GM21825 (cell line): ENCODE measurements around the gene LKAAEAR1.

Source experiments
- ATAC-seq: cut with Tn5 transposase; IDR thresholded peaks from one replicate; pipeline ENCODE4 v1.9.1; 2021; ENCODE audit warnings: mild to moderate bottlenecking, moderate library complexity; ENCODE audit not compliant: unreplicated experiment

The LKAAEAR1 gene

GRCh38 chr20:64111841-64112641 lies 27.8 kb upstream of the LKAAEAR1 start:
- ATAC-seq = no peak

DNA sequence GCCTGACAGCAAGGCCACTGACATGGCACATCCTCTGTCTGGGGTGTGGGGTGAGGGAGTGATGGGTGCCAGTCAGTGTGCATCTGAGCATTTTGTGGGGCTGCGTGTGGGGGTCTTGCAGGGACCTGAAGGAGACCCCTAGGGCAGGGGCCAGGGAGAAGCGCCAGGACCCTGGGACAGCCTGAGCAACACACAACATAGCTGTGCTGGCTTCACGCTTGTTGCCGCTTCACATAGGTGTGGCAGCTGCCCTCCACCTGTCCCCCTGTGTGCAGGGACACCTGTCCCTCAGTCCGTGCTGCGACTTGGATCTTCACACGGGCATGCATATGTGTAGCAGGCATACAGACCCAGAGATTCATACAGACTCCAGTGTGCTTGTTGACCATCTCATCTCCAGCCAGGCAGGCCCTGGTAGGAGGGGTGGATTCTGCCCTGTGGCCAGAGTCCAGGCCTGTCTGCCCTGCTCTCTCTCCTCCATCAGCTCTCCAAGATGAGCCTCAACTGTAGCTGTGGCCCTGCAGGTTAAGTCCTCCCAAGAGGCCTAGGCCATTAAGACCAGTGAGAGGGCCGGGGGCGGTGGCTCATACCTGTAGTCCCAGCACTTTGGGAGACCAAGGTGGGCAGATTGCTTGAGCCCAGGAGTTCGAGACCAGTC lies 26.3 kb upstream of the LKAAEAR1 start:
- ATAC-seq = no peak

- ATAC-seq = no peak
Observed at GRCh38 chr20:64109831-64110391, 25.7 kb upstream of the LKAAEAR1 start.

GRCh38 chr20:64108731-64109681 lies 24.8 kb upstream of the LKAAEAR1 start:
- no peak for ATAC-seq

GRCh38 chr20:64107736-64108457 lies 23.7 kb upstream of the LKAAEAR1 start:
- no peak for ATAC-seq

DNA sequence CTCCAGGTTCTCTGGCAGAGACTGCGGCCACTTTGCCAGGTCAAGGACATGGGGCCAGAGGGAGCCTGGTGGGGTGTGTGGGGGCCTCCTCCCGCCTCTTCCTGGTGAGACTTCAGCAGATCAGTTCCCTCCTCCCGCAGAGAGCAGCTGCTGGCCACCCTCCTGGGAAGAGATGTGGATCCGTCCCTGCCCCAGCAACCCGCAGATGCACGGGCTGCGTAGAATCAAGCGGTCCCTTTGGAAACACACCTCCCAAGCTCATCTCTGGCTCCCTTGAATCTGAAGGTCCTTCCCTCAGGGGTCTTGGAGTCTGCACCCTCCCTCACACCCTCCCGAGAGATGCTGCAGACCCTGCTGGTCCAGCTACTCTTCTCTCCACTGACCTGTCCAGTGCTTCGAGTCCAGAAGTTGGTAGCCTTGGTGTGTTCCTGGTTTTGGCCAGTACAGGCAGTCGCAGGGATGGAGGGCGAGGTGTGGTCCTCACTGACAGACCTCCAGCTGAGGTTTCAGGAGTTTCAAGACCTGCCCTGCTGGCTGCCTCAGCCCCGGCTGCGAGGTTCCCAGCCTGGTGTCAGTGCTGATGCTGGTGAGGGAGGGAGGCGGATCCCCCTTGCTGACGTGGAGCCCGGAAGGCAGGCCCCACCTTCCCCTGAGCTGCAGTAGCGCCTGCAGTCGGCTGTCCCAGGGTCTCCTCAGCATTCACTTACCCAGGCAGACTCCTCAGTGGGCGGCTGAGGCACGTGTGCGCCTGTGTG lies 23.0 kb upstream of the LKAAEAR1 start, which contains the start of gene NPBWR2:
NPBWR2 (minus strand) TSS at position 585 of the 755 bp plus-strand sequence. CDS start 734 bp downstream, outside the sequence.
- no peak for ATAC-seq

- no peak for ATAC-seq
Observed at GRCh38 chr20:64106435-64106961, 22.3 kb upstream of the LKAAEAR1 start.

DNA sequence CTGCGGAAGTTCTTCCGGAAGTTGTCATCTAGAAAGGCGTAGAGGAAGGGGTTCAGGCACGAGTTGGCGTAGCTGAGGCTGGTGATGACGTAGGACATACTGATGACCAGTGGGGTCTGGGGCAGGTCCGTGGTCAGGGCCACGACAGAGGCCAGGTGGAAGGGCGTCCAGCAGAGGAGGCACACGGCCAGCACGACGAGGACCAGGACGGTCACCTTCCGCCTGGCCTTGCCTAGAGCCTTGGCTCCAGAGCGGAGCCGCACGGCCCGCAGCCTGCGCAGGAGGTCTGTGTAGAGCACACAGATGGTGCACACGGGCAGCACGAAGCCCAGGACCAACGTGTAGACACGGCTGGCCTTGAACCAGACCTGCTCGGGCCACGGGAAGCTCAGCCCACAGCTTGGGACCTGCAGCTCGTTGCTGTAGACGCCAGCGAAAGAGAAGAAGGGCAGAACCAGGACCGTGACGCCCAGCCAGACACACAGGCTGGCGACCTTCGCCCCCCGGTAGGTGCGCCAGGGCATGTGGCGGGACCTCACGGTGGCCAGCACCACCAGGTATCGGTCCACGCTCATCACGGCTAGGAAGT lies 21.7 kb upstream of the LKAAEAR1 start:
- ATAC-seq = no peak

DNA sequence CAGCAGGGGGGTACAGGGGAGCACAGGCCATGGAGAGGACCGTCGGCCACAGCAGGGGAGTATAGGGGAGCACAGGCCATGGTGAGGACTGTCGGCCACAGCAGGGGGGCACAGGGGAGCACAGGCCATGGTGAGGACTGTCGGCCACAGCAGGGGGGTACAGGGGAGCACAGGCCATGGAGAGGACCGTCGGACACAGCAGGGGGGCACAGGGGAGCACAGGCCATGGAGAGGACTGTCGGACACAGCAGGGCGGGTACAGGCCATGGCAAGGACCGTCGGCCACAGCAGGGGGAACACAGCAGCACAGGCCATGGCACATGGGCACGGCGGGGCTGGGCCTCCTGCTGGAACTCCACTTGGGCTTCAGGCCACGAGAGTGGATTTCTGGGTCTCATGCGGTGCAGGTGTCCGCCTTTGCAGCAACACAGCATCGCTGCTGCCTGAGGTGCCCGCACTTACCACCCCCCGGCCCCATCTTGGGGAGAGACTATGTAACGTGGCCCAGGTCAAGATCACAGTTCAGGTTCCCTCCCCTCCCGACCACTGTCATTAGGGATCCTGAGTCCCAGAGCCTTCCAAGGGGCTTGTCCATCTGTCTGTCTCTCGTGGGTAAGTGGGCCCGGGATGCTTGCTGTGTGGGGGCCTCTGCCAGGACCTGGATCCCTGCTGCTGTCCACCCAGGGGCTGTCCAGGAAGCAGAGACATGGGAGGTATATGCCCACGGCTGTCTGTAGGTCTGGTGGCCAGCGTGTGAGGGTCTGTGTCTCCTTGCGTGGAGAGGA lies 20.7 kb upstream of the LKAAEAR1 start:
- ATAC-seq = no peak

DNA sequence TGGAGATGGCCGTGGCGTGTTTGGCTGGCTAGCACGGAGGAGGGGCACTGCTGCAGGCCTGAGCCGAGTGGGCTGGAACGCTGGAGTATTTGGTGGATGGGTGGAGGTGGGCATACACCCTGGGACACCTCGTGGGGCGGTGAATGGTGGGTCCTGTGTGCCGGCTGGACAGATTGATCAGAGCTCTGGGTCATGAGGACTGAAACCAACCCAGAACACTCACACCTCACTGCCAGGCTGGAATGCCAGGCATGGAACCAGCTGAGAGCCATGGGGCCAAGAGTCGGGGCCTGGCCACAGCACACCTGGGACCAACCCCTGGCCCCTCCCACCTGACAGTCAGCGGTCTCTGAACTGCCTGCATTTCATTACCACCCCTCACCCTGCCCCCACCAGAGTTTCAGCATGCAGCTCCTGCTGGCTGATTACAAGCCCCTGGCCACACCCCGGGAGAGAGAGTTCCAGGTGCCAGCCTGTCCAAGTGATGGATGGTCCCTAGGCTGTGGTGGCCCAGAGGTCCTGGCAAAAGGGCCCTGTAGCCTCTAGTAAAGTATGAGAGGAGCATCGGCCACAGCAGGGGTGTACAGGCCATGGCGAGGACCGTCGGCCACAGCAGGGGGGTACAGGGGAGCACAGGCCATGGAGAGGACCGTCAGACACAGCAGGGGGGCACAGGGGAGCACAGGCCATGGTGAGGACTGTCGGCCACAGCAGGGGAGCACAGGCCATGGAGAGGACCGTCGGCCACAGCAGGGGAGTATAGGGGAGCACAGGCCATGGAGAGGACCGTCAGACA lies 19.9 kb upstream of the LKAAEAR1 start:
- ATAC-seq = no peak

GRCh38 chr20:64102647-64103354 lies 18.6 kb upstream of the LKAAEAR1 start:
- ATAC-seq = no peak

DNA sequence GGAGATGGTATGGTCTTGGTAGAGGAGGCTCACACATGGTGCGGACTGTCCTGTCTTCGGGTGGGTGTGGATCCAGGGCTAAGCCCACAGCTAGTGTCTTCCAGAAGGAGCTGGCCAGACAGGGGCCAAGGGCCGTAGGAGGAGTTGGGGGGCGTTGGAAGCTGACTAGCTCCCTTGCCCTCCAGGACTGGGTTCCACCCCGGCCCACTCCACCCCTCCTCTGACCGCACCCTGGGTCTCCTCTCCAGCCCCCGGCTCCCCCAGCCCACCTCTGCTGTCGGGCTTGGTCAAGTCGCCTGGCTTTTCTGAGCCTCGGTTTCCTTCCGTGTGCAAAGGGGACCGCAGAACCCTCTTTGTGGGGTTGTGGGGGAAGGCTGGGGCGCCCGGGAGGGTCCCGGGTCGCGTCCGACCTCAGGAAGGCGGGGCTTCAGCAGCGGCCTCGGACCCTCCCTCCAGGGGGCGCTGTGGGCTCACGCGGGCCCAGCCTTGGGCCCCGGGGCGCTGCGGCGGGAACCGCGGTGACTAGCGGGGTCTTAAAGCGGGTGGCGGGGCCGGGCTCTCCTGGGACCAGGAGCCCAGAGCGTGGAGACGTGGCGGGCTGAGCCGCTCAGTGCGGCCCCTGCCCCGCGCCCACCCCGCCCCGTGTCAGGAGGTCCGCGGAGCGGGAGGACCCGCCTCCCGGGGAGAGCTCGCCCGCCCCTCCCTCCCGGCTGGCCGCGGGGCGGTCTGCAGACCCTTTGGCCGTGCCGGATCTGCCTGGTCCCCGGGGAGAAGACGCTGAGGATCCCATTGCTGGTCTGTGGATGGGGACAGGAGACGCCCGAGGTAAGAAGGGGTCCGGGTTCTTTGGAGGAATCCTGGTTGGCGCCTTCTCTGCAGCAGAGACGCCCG lies 17.8 kb upstream of the LKAAEAR1 start:
- no peak for ATAC-seq

DNA sequence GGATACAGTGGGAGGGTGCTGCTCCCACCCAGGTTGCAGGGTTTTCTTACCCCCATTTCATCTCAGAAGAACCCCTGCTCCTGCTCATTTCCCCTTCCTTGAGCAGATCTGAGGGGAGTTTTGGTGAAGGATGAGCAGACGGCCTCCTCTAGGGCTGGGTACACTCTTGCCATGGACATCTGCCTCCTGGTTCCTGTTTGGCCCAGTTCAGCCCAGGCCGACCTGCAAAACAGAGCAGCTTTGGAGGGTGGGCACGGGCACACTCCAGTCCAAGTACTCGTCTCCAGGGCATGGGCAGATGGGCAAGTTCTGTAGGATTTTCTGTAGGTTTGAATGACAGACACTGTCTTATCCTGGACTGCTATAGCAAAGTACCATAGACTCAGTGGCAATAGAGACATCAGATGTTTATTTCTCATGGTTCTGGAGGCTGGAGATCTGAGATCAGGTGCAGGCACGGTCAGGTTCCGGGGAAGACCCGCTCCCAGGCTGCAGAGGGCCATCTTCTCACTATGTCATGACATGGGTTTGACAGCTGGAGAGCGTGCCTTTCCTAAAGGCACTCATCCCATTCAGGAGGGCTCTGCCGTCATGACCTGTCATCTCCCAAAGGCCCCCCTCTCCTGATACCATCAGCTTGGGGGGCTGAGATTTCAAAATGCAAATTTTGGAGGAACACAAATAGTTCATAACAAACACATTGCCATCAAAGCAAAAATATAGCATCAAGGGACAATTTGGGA lies 16.9 kb upstream of the LKAAEAR1 start:
- no peak for ATAC-seq

GRCh38 chr20:64100566-64100888 lies 16.3 kb upstream of the LKAAEAR1 start:
- ATAC-seq = no peak
